HG02981 (cell line): ENCODE measurements around the gene CTXN1.

ENCODE experiments used
- ATAC-seq: cut with Tn5 transposase; IDR thresholded peaks from one replicate; pipeline ENCODE4 v1.9.1; 2021; ENCODE audit warnings: mild to moderate bottlenecking, moderate library complexity; ENCODE audit not compliant: unreplicated experiment

The CTXN1 gene

GRCh38 chr19:7877249-7877836 lies 48.6 kb downstream of the CTXN1 start:
- no peak for ATAC-seq

- ATAC-seq = no peak
These were observed 51.0 kb downstream of the CTXN1 start for GRCh38 chr19:7874897-7875273.
